Ovary (tissue), 9 donors: Measurements from ENCODE around the gene FAM217B. TPM values are rescaled to one million over a fixed set of nuclear protein-coding genes. Genes with fewer than 3 reads are reported as not detected.

ENCODE experiments used
- DNase-seq, 5 donors: peaks; one replicate each; pipeline ENCODE4 v3.0.0-alpha.2; 2019 to 2020
- H3K27ac ChIP-seq, 2 donors: fragments of 200-600 bp; one replicate each; pipeline versions ENCODE4 v1.5.1 to v1.8.0; 2019 to 2022
- H3K27me3 ChIP-seq: fragments of 200-600 bp; one replicate; pipeline ENCODE4 v1.8.0; 2022
- H3K36me3 ChIP-seq: fragments of 200-600 bp; sonication (generic); one replicate; pipeline ENCODE4 v1.5.1; 2019
- H3K4me1 ChIP-seq: one replicate; pipeline ENCODE4 v1.8.1; 2013; ENCODE audit warnings: mild to moderate bottlenecking, moderate library complexity; ENCODE audit not compliant: insufficient read depth
- H3K4me3 ChIP-seq: fragments of 200-600 bp; sonication (generic); one replicate; pipeline ENCODE4 v1.5.1; 2017
- H3K9me3 ChIP-seq, 2 donors: fragments of 200-600 bp in 1 of 2; sonication (generic) in 1 of 2; one replicate each; pipeline versions ENCODE4 v1.5.1 to v1.8.1; 2013 to 2019; ENCODE audit warnings: mild to moderate bottlenecking in 1 of 2, moderate library complexity in 1 of 2
- CTCF ChIP-seq, 3 donors: fragments of 450-650 bp in 2 of 3; fragments of 200-600 bp in 1 of 3; IDR thresholded peaks; one replicate each; pipeline versions ENCODE4 v1.5.1 to v1.8.0; 2016 to 2022; ENCODE audit warnings: antibody characterized with exemption in 3 of 3, mild to moderate bottlenecking in 1 of 3
- EP300 ChIP-seq: sonication (generic); formaldehyde crosslinking; IDR thresholded peaks from one replicate; pipeline ENCODE4 v1.6.1; 2017; ENCODE audit warnings: antibody characterized with exemption
- POLR2A ChIP-seq: fragments of 450-650 bp; IDR thresholded peaks from one replicate; pipeline ENCODE4 v1.6.1; 2017; ENCODE audit warnings: antibody characterized with exemption, mild to moderate bottlenecking, moderate library complexity
- WGBS, 3 donors: extraction: QIAGEN DNeasy Blood & Tissue Kit in 1 of 3; methylation state at CpG; one replicate each; pipeline versions ENCODE4 v1.1.5 to v1.1.7; 2013 to 2017; 5-methylcytosine and 5-hydroxymethylcytosine counted together
- intact Hi-C, 4 donors: fragments of 100-400 bp; cut with DNase I; formaldehyde crosslinking; loops; one replicate each; pipeline versions ENCODE4 v1.11.0 to v1.15.1; 2022 to 2023
- polyA plus RNA-seq, 2 donors: library from polyadenylated mRNA; stranded (reverse); fragments of 200-250 nt in 1 of 2; fragments of 350-450 nt in 1 of 2; fragmentation: Illumina TruSeq in 1 of 2; extraction: RNeasy Lipid Tissue Mini Kit (QIAGEN cat#74804) in 1 of 2; gene quantifications; one replicate each; pipeline ENCODE4 v1.2.3, GENCODE V29; 2013 to 2014
- total RNA-seq, 7 donors: library from RNA; depleted of rRNA in 2 of 7; stranded (reverse); fragments of >200 nt in 2 of 7; fragmentation: NEBNext Ultra II Directional in 3 of 7; extraction: Animal tissue kit (Norgen Biotek cat#: 25700) in 3 of 7; gene quantifications; one replicate each; pipeline versions ENCODE4 v1.1.0 to v1.2.4, GENCODE V29; 2016 to 2023
- donor health status: DM: no; HTN: no; CAD: no; lungs with moderate emphysema.
- donor health status: DM: no; HTN: no; CAD: no.
- donor health status: Bipolar disorder and iron deficiency.
- donor health status: DM: yes; HTN: yes; CAD: no.
- donor health status: DM: no; HTN: no; CAD: no.
- donor health status: DM: yes; HTN: yes; CAD: no.

Gene FAM217B
- total and polyA plus RNA-seq, 9 donors: 3.7 to 16.7 (median 9.4) TPM

GRCh38 chr20:59994697-59995122 lies 54.5 kb downstream of the FAM217B start:
- TF ChIP-seq POLR2A (no peak), CTCF (IDR thresholded peaks at IDR 0.05) (no peak), EP300 (no peak)
- H3K9me3 ChIP-seq: no peaks in the 10 kb centered on the region
- no peaks in the 10 kb centered on the region for H3K36me3 ChIP-seq
- H3K27me3 ChIP-seq: no peaks in the 10 kb centered on the region
- DNase-seq: no peak
- whole genome bisulfite sequencing, 3 donors: 56 to 70% (median 57%) methylated on average over 5 of the region's 5 CpGs
- no peak overlapping the region for H3K4me3 ChIP-seq
- intact Hi-C loops: no loop called here
- no peaks in the 10 kb centered on the region for H3K4me1 ChIP-seq
- no peak overlapping the region for H3K27ac ChIP-seq

DNA sequence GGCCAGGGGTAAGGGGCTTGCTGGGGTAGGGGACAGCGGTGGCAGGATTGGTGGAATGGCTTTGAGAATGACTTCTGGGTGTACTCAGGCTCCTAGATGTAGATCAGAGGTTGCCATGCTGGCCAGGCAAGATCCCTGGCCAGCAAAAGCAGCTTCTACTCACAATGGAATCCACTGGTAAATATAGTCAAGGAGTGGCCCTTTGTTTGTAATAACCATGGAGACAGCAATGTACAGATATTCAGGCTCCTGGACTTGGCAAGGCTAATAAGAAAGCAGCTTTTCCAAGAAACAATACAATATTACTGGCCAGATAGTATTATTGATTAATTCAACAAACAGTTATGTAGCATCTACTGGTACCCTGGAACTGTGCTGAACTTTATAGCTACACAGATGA lies 55.9 kb downstream of the FAM217B start:
- H3K27me3 ChIP-seq: no peaks in the 10 kb centered on the region
- no peaks in the 10 kb centered on the region for H3K9me3 ChIP-seq
- no peaks in the 10 kb centered on the region for H3K4me1 ChIP-seq
- H3K27ac ChIP-seq: no peak overlapping the region
- no peak for TF ChIP-seq CTCF (IDR thresholded peaks at IDR 0.05)
- no peak for DNase-seq
- 97 to 100% (median 100%) methylated on average over 1 of the region's 1 CpG for WGBS, 3 donors
- no peaks in the 10 kb centered on the region for H3K36me3 ChIP-seq
- intact Hi-C loops: no loop called here
- no peak overlapping the region for H3K4me3 ChIP-seq

GRCh38 chr20:59997896-59998295 lies 57.7 kb downstream of the FAM217B start:
- Histone ChIP-seq H3K4me3 (no peak overlapping the region), H3K27ac (no peak overlapping the region), H3K36me3 (no peaks in the 10 kb centered on the region), H3K27me3 (no peaks in the 10 kb centered on the region), H3K9me3 (no peaks in the 10 kb centered on the region), H3K4me1 (no peaks in the 10 kb centered on the region)
- WGBS, 3 donors: 54 to 69% (median 69%) methylated on average over 2 of the region's 2 CpGs
- DNase-seq: no peak
- intact Hi-C loops: no loop called here
- no peak for TF ChIP-seq EP300
- no peak for TF ChIP-seq CTCF (IDR thresholded peaks at IDR 0.05)

Other genes starting within 250 kb of the FAM217B start
- gene SYCP2, start 6.8 kb upstream of the FAM217B start, total RNA-seq: 1 to 10 TPM in 2 of 7 donors, under 1 TPM in 5; 0.48 to 1.9 (median 0.72) TPM
- 1 to 10 TPM in 1 of 2 donors, under 1 TPM in 1; 0.70 to 1.2 TPM for gene SYCP2, start 6.8 kb upstream of the FAM217B start, polyA plus RNA-seq
- 1 to 10 TPM; 4.7 to 8.2 (median 6.0) TPM for gene PPP1R3D, start 84 bp upstream of the FAM217B start, total RNA-seq
- gene PPP1R3D, start 84 bp upstream of the FAM217B start, polyA plus RNA-seq: 1 to 10 TPM; 4.1 to 9.8 TPM
- under 1 TPM; 0.12 to 0.84 (median 0.41) TPM for gene CDH26, start 18.0 kb downstream of the FAM217B start, total RNA-seq
- gene CDH26, start 18.0 kb downstream of the FAM217B start, polyA plus RNA-seq: under 1 TPM; 0.22 to 0.52 TPM